Esophagus squamous epithelium (tissue), 4 donors: ENCODE data around the gene NXF1.

Source experiments
- POLR2A ChIP-seq, 4 donors: fragments of 450-650 bp; IDR thresholded peaks; one replicate each; pipeline ENCODE4 v1.6.1; 2017; ENCODE audit warnings: antibody characterized with exemption in 4 of 4, mild to moderate bottlenecking in 4 of 4, moderate library complexity in 3 of 4
- TF ChIP-seq, protein P1 (sequence below), 6 experiments: fragments of 450-650 bp in 4 of 6; fragments of 200-600 bp in 2 of 6; sonication (generic) in 2 of 6; IDR thresholded peaks; one replicate each; pipeline ENCODE4 v1.5.1; 2016 to 2019; ENCODE audit warnings: antibody characterized with exemption in 6 of 6, mild to moderate bottlenecking in 4 of 6, moderate library complexity in 4 of 6

GRCh38 chr11:62830904-62831519 lies 25.8 kb upstream of the NXF1 start:
- TF ChIP-seq, protein P1, sequence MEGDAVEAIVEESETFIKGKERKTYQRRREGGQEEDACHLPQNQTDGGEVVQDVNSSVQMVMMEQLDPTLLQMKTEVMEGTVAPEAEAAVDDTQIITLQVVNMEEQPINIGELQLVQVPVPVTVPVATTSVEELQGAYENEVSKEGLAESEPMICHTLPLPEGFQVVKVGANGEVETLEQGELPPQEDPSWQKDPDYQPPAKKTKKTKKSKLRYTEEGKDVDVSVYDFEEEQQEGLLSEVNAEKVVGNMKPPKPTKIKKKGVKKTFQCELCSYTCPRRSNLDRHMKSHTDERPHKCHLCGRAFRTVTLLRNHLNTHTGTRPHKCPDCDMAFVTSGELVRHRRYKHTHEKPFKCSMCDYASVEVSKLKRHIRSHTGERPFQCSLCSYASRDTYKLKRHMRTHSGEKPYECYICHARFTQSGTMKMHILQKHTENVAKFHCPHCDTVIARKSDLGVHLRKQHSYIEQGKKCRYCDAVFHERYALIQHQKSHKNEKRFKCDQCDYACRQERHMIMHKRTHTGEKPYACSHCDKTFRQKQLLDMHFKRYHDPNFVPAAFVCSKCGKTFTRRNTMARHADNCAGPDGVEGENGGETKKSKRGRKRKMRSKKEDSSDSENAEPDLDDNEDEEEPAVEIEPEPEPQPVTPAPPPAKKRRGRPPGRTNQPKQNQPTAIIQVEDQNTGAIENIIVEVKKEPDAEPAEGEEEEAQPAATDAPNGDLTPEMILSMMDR (IDR thresholded peaks at IDR 0.05), result no peak
- no peak for TF ChIP-seq POLR2A (IDR thresholded peaks at IDR 0.05)
